ENCODE measurements around the gene YPEL4.

YPEL4 gene

DNA sequence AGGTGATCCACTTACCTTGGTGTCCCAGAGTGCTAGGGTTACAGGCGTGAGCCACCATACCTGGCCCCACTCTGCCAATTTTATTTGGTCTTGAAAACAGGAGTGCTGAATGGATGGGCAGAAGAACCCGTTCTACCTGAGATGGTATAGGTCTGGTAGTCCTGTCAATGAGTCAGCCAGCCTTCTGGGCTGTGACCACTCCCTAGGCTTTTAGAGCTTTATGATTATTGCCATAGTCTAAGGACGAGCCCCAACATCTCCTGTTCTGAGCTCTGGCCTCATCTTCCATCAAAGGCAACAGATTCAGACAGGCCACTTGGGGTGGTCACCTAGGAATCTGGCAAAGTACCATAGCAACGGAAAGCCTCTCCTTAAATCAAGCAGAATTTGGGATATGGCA is 29.7 kb upstream of the YPEL4 start:
- TF ChIP-seq EGR1 (IDR thresholded peaks at IDR 0.05) (no peak), RAD21 (IDR thresholded peaks at IDR 0.05; ENCODE audit: low read depth) (no peak), YY1 (IDR thresholded peaks at IDR 0.05; ENCODE audit: low read depth) (no peak), TEAD4 (IDR thresholded peaks at IDR 0.05) (no peak), REST (IDR thresholded peaks at IDR 0.05; ENCODE audit: low read depth) (no peak), USF1 (IDR thresholded peaks at IDR 0.05) (no peak), CREB1 (IDR thresholded peaks at IDR 0.05; ENCODE audit: low read depth) (no peak), FOXM1 (IDR thresholded peaks at IDR 0.05; ENCODE audit: borderline replicate concordance, low read depth) (no peak), CEBPB (IDR thresholded peaks at IDR 0.05) (no peak), TCF12 (IDR thresholded peaks at IDR 0.05; ENCODE audit: low read depth) (no peak), NFIC (IDR thresholded peaks at IDR 0.05) (no peak), EP300 (IDR thresholded peaks at IDR 0.05; ENCODE audit: borderline replicate concordance) (no peak)
- TF ChIP-seq, protein P1, sequence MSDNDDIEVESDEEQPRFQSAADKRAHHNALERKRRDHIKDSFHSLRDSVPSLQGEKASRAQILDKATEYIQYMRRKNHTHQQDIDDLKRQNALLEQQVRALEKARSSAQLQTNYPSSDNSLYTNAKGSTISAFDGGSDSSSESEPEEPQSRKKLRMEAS (IDR thresholded peaks at IDR 0.05) = no peak

DNA sequence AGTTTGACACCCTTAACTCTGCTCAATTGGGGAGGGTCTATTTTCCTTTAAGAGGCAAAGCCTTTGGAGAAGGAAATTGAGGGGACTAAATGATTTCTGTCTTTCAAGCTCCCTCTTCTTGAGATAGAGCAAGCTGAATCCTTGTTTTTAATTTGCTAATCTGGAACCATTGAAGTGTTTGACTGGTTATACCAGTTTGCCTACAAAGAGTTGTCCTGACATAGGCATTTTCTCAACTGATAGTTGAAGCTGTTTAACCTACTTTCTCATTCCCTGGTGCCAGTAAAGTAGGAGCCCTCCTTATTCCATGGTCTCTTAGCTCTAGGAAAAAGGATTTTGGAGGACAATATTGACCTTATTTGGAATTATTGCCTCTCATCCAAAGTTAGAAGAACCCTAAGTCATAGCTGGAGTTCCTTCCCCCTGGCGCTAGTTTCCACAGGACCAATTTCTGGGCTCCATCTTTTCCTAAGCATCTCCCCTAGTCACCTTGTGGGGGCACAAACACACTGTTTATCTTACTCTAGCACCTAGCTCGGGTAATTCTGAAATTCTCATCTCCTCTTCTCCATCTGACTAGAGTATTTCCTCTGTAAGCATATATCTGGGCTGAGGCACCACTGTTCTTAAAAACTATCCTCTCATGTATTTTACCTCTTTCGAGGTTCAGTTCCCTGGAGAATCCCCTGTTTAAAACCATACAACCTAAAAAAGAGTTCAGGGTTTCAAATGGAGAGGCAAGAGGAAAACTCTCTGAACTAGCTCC is 25.6 kb upstream of the YPEL4 start:
- no peak for TF ChIP-seq NFIC (IDR thresholded peaks at IDR 0.05)

DNA sequence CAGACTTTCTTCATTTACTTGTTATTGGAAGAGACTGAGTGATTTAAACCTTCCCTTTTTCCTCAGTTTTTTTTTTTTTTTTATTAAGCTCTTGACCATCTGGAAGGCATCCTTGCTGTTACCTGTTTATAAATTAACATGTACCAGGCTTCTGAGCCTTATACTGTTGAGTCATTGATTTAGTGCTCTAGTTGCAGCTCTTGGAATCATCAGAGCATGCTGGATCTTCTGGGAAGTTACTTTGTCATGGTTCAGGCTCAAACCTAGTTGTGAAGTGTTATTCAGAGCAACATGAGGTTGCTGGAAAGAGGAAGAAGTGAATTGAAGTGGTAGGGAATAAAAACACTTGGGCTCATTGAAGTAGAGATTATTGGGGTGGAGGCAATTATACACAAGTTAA is 24.5 kb upstream of the YPEL4 start:
- no peak for TF ChIP-seq YY1 (IDR thresholded peaks at IDR 0.05; ENCODE audit: low read depth)
- TF ChIP-seq CEBPB (IDR thresholded peaks at IDR 0.05) = no peak
- no peak for TF ChIP-seq TCF12 (IDR thresholded peaks at IDR 0.05; ENCODE audit: low read depth)
- TF ChIP-seq, protein P1 (IDR thresholded peaks at IDR 0.05) = no peak
- no peak for TF ChIP-seq TAF1 (IDR thresholded peaks at IDR 0.05; ENCODE audit: low read depth)
- no peak for TF ChIP-seq TEAD4 (IDR thresholded peaks at IDR 0.05)
- TF ChIP-seq CREB1 (IDR thresholded peaks at IDR 0.05; ENCODE audit: low read depth) = no peak
- no peak for TF ChIP-seq ZBTB7A (IDR thresholded peaks at IDR 0.05; ENCODE audit: low read depth)
- no peak for TF ChIP-seq USF1 (IDR thresholded peaks at IDR 0.05)
- no peak for TF ChIP-seq FOXM1 (IDR thresholded peaks at IDR 0.05; ENCODE audit: borderline replicate concordance, low read depth)
- no peak for TF ChIP-seq NFIC (IDR thresholded peaks at IDR 0.05)
- no peak for TF ChIP-seq REST (IDR thresholded peaks at IDR 0.05; ENCODE audit: low read depth)

DNA sequence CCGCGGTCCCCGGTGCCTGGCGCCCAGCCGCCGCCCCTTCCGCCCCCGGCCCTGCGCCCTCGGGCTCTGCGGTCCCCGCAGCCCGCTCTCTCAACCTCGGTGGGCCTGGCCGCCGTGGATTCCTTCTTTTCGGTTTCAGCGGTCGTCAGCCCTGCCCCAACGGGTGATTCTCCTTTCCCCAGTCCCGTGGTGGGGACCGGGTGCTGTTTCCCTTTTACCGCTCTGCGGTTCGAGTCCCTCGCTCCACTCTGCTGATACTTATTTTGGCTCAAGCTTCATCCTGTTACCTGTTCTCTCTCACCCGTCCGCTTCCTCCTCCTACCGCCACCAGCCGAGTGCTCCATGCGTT is 18.7 kb upstream of the YPEL4 start:
- TF ChIP-seq ZBTB7A (IDR thresholded peaks at IDR 0.05; ENCODE audit: low read depth) (no peak), TEAD4 (IDR thresholded peaks at IDR 0.05) (no peak), CREB1 (IDR thresholded peaks at IDR 0.05; ENCODE audit: low read depth) (no peak), EGR1 (IDR thresholded peaks at IDR 0.05) (no peak), TAF1 (IDR thresholded peaks at IDR 0.05; ENCODE audit: low read depth) (no peak), TCF12 (IDR thresholded peaks at IDR 0.05; ENCODE audit: low read depth) (no peak), FOXM1 (IDR thresholded peaks at IDR 0.05; ENCODE audit: borderline replicate concordance, low read depth) (no peak), EP300 (IDR thresholded peaks at IDR 0.05; ENCODE audit: borderline replicate concordance) (no peak), YY1 (IDR thresholded peaks at IDR 0.05; ENCODE audit: low read depth) (no peak), RAD21 (IDR thresholded peaks at IDR 0.05; ENCODE audit: low read depth) (no peak), CEBPB (IDR thresholded peaks at IDR 0.05) (no peak)
- TF ChIP-seq, protein P1 (IDR thresholded peaks at IDR 0.05) = no peak

DNA sequence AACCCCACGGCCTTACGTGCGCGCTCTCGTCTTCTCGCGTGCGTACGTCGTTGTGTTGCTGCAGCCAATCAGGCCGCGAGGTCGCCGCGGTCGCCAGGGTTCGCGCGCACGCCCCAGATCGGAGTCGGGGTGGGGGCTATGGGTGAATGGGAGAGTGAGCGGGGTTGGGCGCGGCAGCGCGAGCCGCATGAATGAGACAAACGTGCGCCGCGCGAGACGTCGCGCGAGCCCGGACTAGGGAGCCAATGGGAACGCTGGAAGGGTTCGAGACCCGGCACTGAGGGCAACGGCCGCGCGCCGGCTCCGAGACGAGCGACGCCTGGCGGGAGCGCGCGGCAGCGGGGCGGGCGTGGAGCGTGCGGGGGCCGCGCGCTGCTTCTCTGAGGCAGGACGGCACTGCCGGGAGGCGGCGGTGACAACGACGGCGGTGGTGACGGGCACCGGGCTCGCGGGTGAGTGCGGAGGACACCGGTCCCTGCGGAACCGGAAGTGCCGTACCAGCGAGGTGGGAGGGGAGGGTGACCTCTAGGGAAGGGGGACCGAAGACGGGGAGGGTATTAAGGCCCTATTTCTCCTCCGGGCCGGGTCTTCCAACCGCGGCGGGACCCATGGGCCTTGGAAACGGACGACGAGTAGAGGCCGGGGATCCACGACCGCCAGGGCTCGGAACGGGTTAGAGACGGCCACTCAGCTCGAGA is 18.2 kb upstream of the YPEL4 start, which contains the start of gene ZDHHC5:
Gene ZDHHC5, plus strand, starts transcription at position 379 of the 698 bp plus-strand sequence. CDS start 4,977 bp downstream, outside the sequence.
- TF ChIP-seq TAF1 (IDR thresholded peaks at IDR 0.05; ENCODE audit: low read depth) (peak; percentile 71; the same call in 1 of the 2 replicates), NFIC (IDR thresholded peaks at IDR 0.05) (no peak), USF1 (IDR thresholded peaks at IDR 0.05) (peak; percentile 7; the same call in 1 of the 2 replicates), EP300 (IDR thresholded peaks at IDR 0.05; ENCODE audit: borderline replicate concordance) (no peak), CREB1 (IDR thresholded peaks at IDR 0.05; ENCODE audit: low read depth) (0 out of 2 replicates have a peak, but pooled peaks have one; percentile 14), EGR1 (IDR thresholded peaks at IDR 0.05) (peak; percentile 6; the same call in 1 of the 2 replicates), YY1 (IDR thresholded peaks at IDR 0.05; ENCODE audit: low read depth) (peak; percentile 6; the same call in 1 of the 2 replicates)
- TF ChIP-seq, protein P1 (IDR thresholded peaks at IDR 0.05) = peak; percentile 82
